Panc1 (cell line): ENCODE data around the gene RPL13. TPM values are rescaled to one million over a fixed set of nuclear protein-coding genes. Genes with fewer than 3 reads are reported as not detected.

Experiments
- ATAC-seq: fragments of 200-7000 bp; cut with Tn5 transposase; 2 replicates; pipeline ENCODE4 v1.9.1; 2020; ENCODE audit warnings: mild to moderate bottlenecking, moderate library complexity
- BruUV-seq: library from RNA; stranded (reverse); fragments of 400-500 nt; replicated peaks from 2 replicates; lab custom pipeline; 2021; lab: Mats Ljungman, UMichigan
- CTCF ChIA-PET: fragments of 300-600 bp; sonication (Branson Sonifier 250); formaldehyde crosslinking; loops from one replicate; lab custom pipeline; 2022; ENCODE audit warnings: antibody characterized with exemption; lab: Charles Lee
- POLR2A ChIA-PET: fragments of 300-600 bp; sonication (Branson Sonifier 250); formaldehyde crosslinking; loops from one replicate; lab custom pipeline; 2022; ENCODE audit warnings: antibody characterized with exemption; lab: Charles Lee
- DNase-seq: peaks from one replicate; pipeline ENCODE4 v3.0.0-alpha.2; 2010; ENCODE audit warnings: low read depth, low spot score
- H3K27ac ChIP-seq: 2 replicates; pipeline ENCODE4 v1.5.1; 2011; ENCODE audit warnings: mild to moderate bottlenecking, low read length, inconsistent platforms
- H3K27me3 ChIP-seq: fragments of 200-500 bp; sonication (Bioruptor generic); 2 replicates; pipeline ENCODE4 v1.6.0; 2014; ENCODE audit warnings: low read length, inconsistent platforms; ENCODE audit not compliant: control insufficient read depth, insufficient read depth
- H3K36me3 ChIP-seq: fragments of 200-500 bp; sonication (Bioruptor generic); 2 replicates; pipeline ENCODE4 v1.5.1; 2014; ENCODE audit warnings: inconsistent platforms, mild to moderate bottlenecking, low read length, moderate library complexity; ENCODE audit not compliant: control insufficient read depth, insufficient read depth
- H3K4me1 ChIP-seq: 2 replicates; pipeline ENCODE4 v1.5.1; 2011; ENCODE audit warnings: inconsistent platforms, mild to moderate bottlenecking, low read length, moderate library complexity; ENCODE audit not compliant: control insufficient read depth, insufficient read depth
- H3K4me3 ChIP-seq, 2 experiments: 2 replicates each; pipeline ENCODE4 v1.5.1; 2011 to 2012; ENCODE audit warnings: low read depth in 2 of 2, low read length in 2 of 2, mild to moderate bottlenecking in 2 of 2, inconsistent platforms in 1 of 2, moderate library complexity in 1 of 2
- H3K9me3 ChIP-seq: fragments of 200-500 bp; sonication (Bioruptor generic); 2 replicates; pipeline ENCODE4 v1.5.1; 2014; ENCODE audit warnings: low read depth, mild to moderate bottlenecking, inconsistent platforms, low read length, moderate library complexity; ENCODE audit not compliant: control insufficient read depth, insufficient read depth
- CTCF ChIP-seq: fragments of 450-650 bp; IDR thresholded peaks from 2 replicates; pipeline ENCODE4 v1.5.1; 2017; ENCODE audit warnings: mild to moderate bottlenecking
- POLR2AphosphoS5 ChIP-seq: IDR thresholded peaks from 2 replicates; pipeline ENCODE4 v1.6.1; 2012; ENCODE audit warnings: mild to moderate bottlenecking, low read depth, low read length, moderate library complexity
- REST ChIP-seq, 2 experiments: IDR thresholded peaks; 2 replicates each; pipeline ENCODE4 v1.6.1; 2011 to 2012; ENCODE audit warnings: low read depth in 2 of 2, control low read depth in 1 of 2, low read length in 1 of 2, mild to moderate bottlenecking in 1 of 2, moderate library complexity in 1 of 2; ENCODE audit not compliant: insufficient read depth in 1 of 2
- SIN3A ChIP-seq: IDR thresholded peaks from 2 replicates; pipeline ENCODE4 v1.6.1; 2012; ENCODE audit warnings: low read depth, mild to moderate bottlenecking, low read length, moderate library complexity, borderline replicate concordance; ENCODE audit not compliant: insufficient read depth
- TCF7L2 ChIP-seq: IDR thresholded peaks from 2 replicates; pipeline ENCODE4 v1.6.1; 2011; ENCODE audit warnings: mild to moderate bottlenecking, low read depth, low read length, inconsistent platforms
- in situ Hi-C: cut with HindIII; loops from 2 replicates; pipeline ENCODE4 v1.10.0; 2016; ENCODE audit warnings: low sequenced_read_pairs, low pct_unique_long_range_greater_than_20kb
- intact Hi-C: fragments of 100-400 bp; cut with micrococcal nuclease; formaldehyde crosslinking; loops from one replicate; pipeline ENCODE4 v1.10.0; 2022; ENCODE audit not compliant: unreplicated experiment
- total RNA-seq: library from RNA; stranded (reverse); gene quantifications from one replicate; pipeline ENCODE4 v1.2.1, GENCODE V29; 2021; ENCODE audit not compliant: unreplicated experiment

Gene RPL13
- total RNA-seq, 1 experiment from 2014 or later: 965 TPM

GRCh38 chr16:89557690-89558490, 2.6 kb upstream of the RPL13 start:
- no TSS peak for BruUV-seq

GRCh38 chr16:89561142-89561883, 831 bp downstream of the RPL13 start:
- intact Hi-C loops: no loop called here
- ChIA-PET POLR2A (interaction anchor here (0.6 kb wide), 1 partner anchor 45 kb away, joined by 3 read pairs; no protein-coding TSS in a partner anchor), CTCF (no interaction called here)
- peak overlapping the region; percentile 76 to 92 for H3K4me3 ChIP-seq
- ATAC-seq (no peak), DNase-seq (no peak)
- in situ Hi-C loops: no loop called here
- H3K27ac ChIP-seq: peak overlapping the region; percentile 93
- TF ChIP-seq POLR2AphosphoS5 (no peak), REST (IDR thresholded peaks at IDR 0.05; ENCODE audit: insufficient read depth in 1 of 2, low read depth in 2 of 2, low read length in 1 of 2) (no peak), TCF7L2 (no peak), CTCF (peak; percentile 11; the same call in 1 of the 2 replicates), SIN3A (no peak)
- no peaks in the 10 kb centered on the region for H3K9me3 ChIP-seq
- BruUV-seq: no TSS peak
- H3K4me1 ChIP-seq: peaks cover 26% of the 10 kb centered on the region
- H3K27me3 ChIP-seq: no peaks in the 10 kb centered on the region
- peaks cover 27% of the 10 kb centered on the region; the same call in 1 of the 2 replicates for H3K36me3 ChIP-seq

More at GRCh38 chr16:89557690-89558490, 2.6 kb upstream of the RPL13 start:
- no peak overlapping the region for H3K27ac ChIP-seq
- TF ChIP-seq CTCF: peak; percentile 64
- no peak for TF ChIP-seq POLR2AphosphoS5
- H3K36me3 ChIP-seq: peaks cover 25% of the 10 kb centered on the region
- DNase-seq (no peak), ATAC-seq (no peak)
- no peaks in the 10 kb centered on the region for H3K27me3 ChIP-seq
- intact Hi-C loops: no loop called here
- CTCF ChIA-PET: interaction anchor here (0.7 kb wide), 1 partner anchor 49 kb away, joined by 3 read pairs; no protein-coding TSS in a partner anchor
- in situ Hi-C loops: no loop called here
- no peak overlapping the region for H3K4me3 ChIP-seq
- POLR2A ChIA-PET: no interaction called here
- H3K4me1 ChIP-seq: peaks cover under 1% of the 10 kb centered on the region
- no peaks in the 10 kb centered on the region for H3K9me3 ChIP-seq
